ENCODE results near the gene MYOD1. TPM values are rescaled to one million over a fixed set of nuclear protein-coding genes. Genes with fewer than 3 reads are reported as not detected.

Gene MYOD1
- total RNA-seq, 1 experiment from 2014 or later = not detected

- no peaks in the 10 kb centered on the region for H3K79me2 ChIP-seq (ENCODE audit: insufficient read depth, low read length)
- CTCF ChIA-PET = no interaction called here
- TF ChIP-seq ATF3 (IDR thresholded peaks at IDR 0.05) (no peak), MAX (IDR thresholded peaks at IDR 0.05) (no peak), ZFX (IDR thresholded peaks at IDR 0.05) (no peak)
- no peaks in the 10 kb centered on the region for H4K20me1 ChIP-seq (ENCODE audit: insufficient read depth)
- intact Hi-C loops (cut with micrococcal nuclease) = no loop called here
- DNase-seq (ENCODE audit: low read depth, low spot score) (no peak), ATAC-seq (no peak)
- RAD21 ChIA-PET (ENCODE audit: low non-redundant PET in 1 of 2, low total read pairs in 2 of 2, uncharacterized antibody in 2 of 2, unreplicated experiment in 2 of 2) = no interaction called here
- POLR2A ChIA-PET = no interaction called here
- no TSS peak for BruUV-seq (replicated peaks)
- H3K27ac ChIP-seq (ENCODE audit: low read depth, low read length) = no peak overlapping the region
- no peaks in the 10 kb centered on the region for H3K9me3 ChIP-seq (ENCODE audit: control insufficient read depth in 1 of 2, insufficient read depth in 1 of 2, low read depth in 1 of 2, low read length in 2 of 2)
- no peaks in the 10 kb centered on the region for H3K9me2 ChIP-seq (ENCODE audit: insufficient read depth)
- no peak overlapping the region for H2AFZ ChIP-seq (ENCODE audit: low read depth, low read length, poor library complexity, severe bottlenecking)
- no peaks in the 10 kb centered on the region for H3K27me3 ChIP-seq (ENCODE audit: insufficient read depth, low read length)
- H3K4me2 ChIP-seq (ENCODE audit: low read length) = no peak overlapping the region
- H3K9ac ChIP-seq (ENCODE audit: low read length) = no peak overlapping the region
- no peaks in the 10 kb centered on the region for H3K36me3 ChIP-seq (ENCODE audit: control insufficient read depth in 1 of 2, insufficient read depth in 2 of 2, low read length in 2 of 2)
- H3K4me1 ChIP-seq (ENCODE audit: control insufficient read depth in 1 of 2, insufficient read depth in 2 of 2, low read length in 2 of 2) = no peaks in the 10 kb centered on the region
- H3K4me3 ChIP-seq (replicated peaks in 1 of 2; ENCODE audit: low read depth in 1 of 2, low read length in 2 of 2) = no peak overlapping the region
Observed at GRCh38 chr11:17691550-17691949, 27.8 kb upstream of the MYOD1 start.

GRCh38 chr11:17691976-17692375, 27.4 kb upstream of the MYOD1 start:
- no peaks in the 10 kb centered on the region for H3K4me1 ChIP-seq (ENCODE audit: control insufficient read depth in 1 of 2, insufficient read depth in 2 of 2, low read length in 2 of 2)
- no peak overlapping the region for H3K27ac ChIP-seq (ENCODE audit: low read depth, low read length)
- no peaks in the 10 kb centered on the region for H3K79me2 ChIP-seq (ENCODE audit: insufficient read depth, low read length)
- DNase-seq (ENCODE audit: low read depth, low spot score) = no peak
- no peaks in the 10 kb centered on the region for H3K9me2 ChIP-seq (ENCODE audit: insufficient read depth)
- no peak overlapping the region for H3K9ac ChIP-seq (ENCODE audit: low read length)
- no peaks in the 10 kb centered on the region for H3K36me3 ChIP-seq (ENCODE audit: control insufficient read depth in 1 of 2, insufficient read depth in 2 of 2, low read length in 2 of 2)
- no TSS peak for BruUV-seq (replicated peaks)
- POLR2A ChIA-PET = no interaction called here
- H3K9me3 ChIP-seq (ENCODE audit: control insufficient read depth in 1 of 2, insufficient read depth in 1 of 2, low read depth in 1 of 2, low read length in 2 of 2) = no peaks in the 10 kb centered on the region
- H4K20me1 ChIP-seq (ENCODE audit: insufficient read depth) = no peaks in the 10 kb centered on the region
- no peak for ATAC-seq
- RAD21 ChIA-PET (ENCODE audit: low non-redundant PET in 1 of 2, low total read pairs in 2 of 2, uncharacterized antibody in 2 of 2, unreplicated experiment in 2 of 2) = no interaction called here
- intact Hi-C loops (cut with micrococcal nuclease) = no loop called here
- CTCF ChIA-PET = no interaction called here
- H3K27me3 ChIP-seq (ENCODE audit: insufficient read depth, low read length) = no peaks in the 10 kb centered on the region
- H3K4me2 ChIP-seq (ENCODE audit: low read length) = no peak overlapping the region
- H3K4me3 ChIP-seq (replicated peaks in 1 of 2; ENCODE audit: low read depth in 1 of 2, low read length in 2 of 2) = no peak overlapping the region
- no peak overlapping the region for H2AFZ ChIP-seq (ENCODE audit: low read depth, low read length, poor library complexity, severe bottlenecking)
- TF ChIP-seq JUND (IDR thresholded peaks at IDR 0.05) (no peak), FOSL1 (IDR thresholded peaks at IDR 0.05; ENCODE audit: low read depth) (no peak), SRF (IDR thresholded peaks at IDR 0.05; ENCODE audit: low read depth) (no peak), EGR1 (IDR thresholded peaks at IDR 0.05; ENCODE audit: low read depth) (no peak), CBX3 (IDR thresholded peaks at IDR 0.05; ENCODE audit: low read depth) (no peak), TCF7L2 (IDR thresholded peaks at IDR 0.05; ENCODE audit: borderline replicate concordance, extremely low read depth, insufficient read depth, insufficient read length) (no peak), CTCF (IDR thresholded peaks at IDR 0.05 in 2 of 3, conservative IDR thresholded peaks at IDR 0.05 in 1 of 3; ENCODE audit: borderline replicate concordance in 1 of 3, insufficient read depth in 1 of 3, low read depth in 2 of 3, low read length in 2 of 3) (no peak), RAD21 (IDR thresholded peaks at IDR 0.05; ENCODE audit: low read depth) (no peak), POLR2AphosphoS5 (IDR thresholded peaks at IDR 0.05; ENCODE audit: low read depth, low read length) (no peak), CEBPB (IDR thresholded peaks at IDR 0.05; ENCODE audit: low read depth) (no peak), ATF3 (IDR thresholded peaks at IDR 0.05) (no peak), YY1 (IDR thresholded peaks at IDR 0.05; ENCODE audit: extremely low read depth, insufficient replicate concordance, low read depth, low read length) (no peak)
- TF ChIP-seq, protein P1, sequence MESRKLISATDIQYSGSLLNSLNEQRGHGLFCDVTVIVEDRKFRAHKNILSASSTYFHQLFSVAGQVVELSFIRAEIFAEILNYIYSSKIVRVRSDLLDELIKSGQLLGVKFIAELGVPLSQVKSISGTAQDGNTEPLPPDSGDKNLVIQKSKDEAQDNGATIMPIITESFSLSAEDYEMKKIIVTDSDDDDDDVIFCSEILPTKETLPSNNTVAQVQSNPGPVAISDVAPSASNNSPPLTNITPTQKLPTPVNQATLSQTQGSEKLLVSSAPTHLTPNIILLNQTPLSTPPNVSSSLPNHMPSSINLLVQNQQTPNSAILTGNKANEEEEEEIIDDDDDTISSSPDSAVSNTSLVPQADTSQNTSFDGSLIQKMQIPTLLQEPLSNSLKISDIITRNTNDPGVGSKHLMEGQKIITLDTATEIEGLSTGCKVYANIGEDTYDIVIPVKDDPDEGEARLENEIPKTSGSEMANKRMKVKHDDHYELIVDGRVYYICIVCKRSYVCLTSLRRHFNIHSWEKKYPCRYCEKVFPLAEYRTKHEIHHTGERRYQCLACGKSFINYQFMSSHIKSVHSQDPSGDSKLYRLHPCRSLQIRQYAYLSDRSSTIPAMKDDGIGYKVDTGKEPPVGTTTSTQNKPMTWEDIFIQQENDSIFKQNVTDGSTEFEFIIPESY (IDR thresholded peaks at IDR 0.05; ENCODE audit: extremely low read depth, insufficient replicate concordance, low read length) = no peak
